Upper lobe of left lung (tissue), 6 donors: Measurements from ENCODE around the gene SRGAP2C. TPM values are rescaled to one million over a fixed set of nuclear protein-coding genes. Genes with fewer than 3 reads are reported as not detected.
"Not testable (repeated sequence)": the region's sequence is repeated elsewhere in the genome, so short reads cannot be mapped to it uniquely, and the experiment has no call there.

Experiments used
- ATAC-seq, 2 donors: fragments of 200-7000 bp; cut with Tn5 transposase; one replicate each; pipeline ENCODE4 v1.9.1; 2022; ENCODE audit warnings: mild to moderate bottlenecking in 2 of 2, moderate library complexity in 2 of 2; ENCODE audit not compliant: low FRiP score in 2 of 2
- DNase-seq, 2 donors: peaks; one replicate each; pipeline ENCODE4 v3.0.0-alpha.2; 2019 to 2020
- H3K27ac ChIP-seq, 4 donors: fragments of 200-600 bp; sonication (generic); one replicate each; pipeline ENCODE4 v1.5.1; 2016 to 2019
- H3K27me3 ChIP-seq, 4 donors: fragments of 200-600 bp; sonication (generic); one replicate each; pipeline ENCODE4 v1.5.1; 2017 to 2019
- H3K36me3 ChIP-seq, 4 donors: fragments of 200-600 bp; sonication (generic); one replicate each; pipeline ENCODE4 v1.5.1; 2016 to 2019
- H3K4me1 ChIP-seq, 4 donors: fragments of 200-600 bp; sonication (generic); one replicate each; pipeline ENCODE4 v1.5.1; 2018 to 2019
- H3K4me3 ChIP-seq, 4 donors: fragments of 200-600 bp; sonication (generic); one replicate each; pipeline ENCODE4 v1.5.1; 2017 to 2019; ENCODE audit warnings: mild to moderate bottlenecking in 2 of 4, moderate library complexity in 1 of 4
- H3K9me3 ChIP-seq, 4 donors: fragments of 200-600 bp; sonication (generic); one replicate each; pipeline ENCODE4 v1.5.1; 2018 to 2019
- WGBS, 2 donors: methylation state at CpG; one replicate each; pipeline ENCODE4 v1.1.5; 2017 to 2018; 5-methylcytosine and 5-hydroxymethylcytosine counted together
- total RNA-seq, 6 donors: library from RNA; depleted of rRNA in 4 of 6; stranded (reverse); fragments of >200 nt in 4 of 6; gene quantifications; one replicate each; pipeline versions ENCODE4 v1.1.0 to v1.2.1, GENCODE V29; 2016 to 2021
- donor health status: DM: no; HTN: no; CAD: no; lungs with moderate emphysema.
- donor health status: DM: no; HTN: yes; CAD: no; lungs with severe emphysema.

The SRGAP2C gene
- total RNA-seq, 6 donors from 2014 or later = 16.0 to 37.8 (median 35.8) TPM

DNA sequence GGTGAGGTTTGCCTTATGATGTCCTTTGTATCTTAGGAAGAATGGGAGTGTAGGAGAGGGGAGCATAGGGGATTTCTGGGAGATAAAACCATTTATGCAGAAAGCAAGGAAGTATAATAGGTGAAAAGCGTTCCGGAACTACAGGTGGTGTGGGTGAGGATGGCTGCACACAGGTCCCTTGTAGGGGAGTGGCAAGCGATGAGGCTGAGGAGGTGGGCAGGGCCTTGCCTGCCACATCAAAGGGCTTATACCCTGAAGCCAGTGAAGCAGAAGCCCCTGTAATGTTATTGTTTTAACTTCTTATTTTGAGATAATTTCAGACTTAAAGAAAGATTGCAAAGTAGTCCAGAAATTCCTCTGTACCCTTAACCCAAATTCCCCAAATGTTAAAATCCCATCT, 159.6 kb downstream of the SRGAP2C start:
- not testable (repeated sequence) for H3K36me3 ChIP-seq, H3K27ac ChIP-seq, H3K9me3 ChIP-seq, ATAC-seq, H3K4me1 ChIP-seq, H3K4me3 ChIP-seq, DNase-seq, H3K27me3 ChIP-seq
- no CpG with 5 or more reads among the region's 3 CpGs for WGBS, 2 donors

DNA sequence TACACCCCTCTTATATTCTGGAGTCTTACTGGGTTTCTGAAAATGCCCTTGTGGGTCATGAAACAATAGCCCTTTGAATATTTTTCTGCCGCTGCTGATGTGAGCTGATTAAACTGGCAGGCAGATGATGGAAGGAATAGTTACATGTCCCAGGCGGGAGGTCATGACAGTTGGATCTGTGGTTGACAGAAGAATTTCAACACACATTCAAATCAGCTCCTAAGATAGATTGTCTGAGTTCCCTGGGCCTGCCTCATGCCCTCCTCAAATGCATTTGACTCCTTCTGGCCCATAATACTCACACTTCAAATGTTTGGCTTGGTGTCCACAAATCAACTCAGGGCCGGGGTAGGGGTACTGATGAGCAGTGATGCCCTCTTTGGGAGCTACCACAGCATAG, 161.9 kb downstream of the SRGAP2C start:
- not testable (repeated sequence) for H3K4me1 ChIP-seq, H3K36me3 ChIP-seq, H3K9me3 ChIP-seq, H3K27ac ChIP-seq, H3K27me3 ChIP-seq, DNase-seq, ATAC-seq, H3K4me3 ChIP-seq
- 75% methylated on average over 2 of the region's 3 CpGs; no CpG with 5 or more reads in 1 of the 2 donors for WGBS, 2 donors

DNA sequence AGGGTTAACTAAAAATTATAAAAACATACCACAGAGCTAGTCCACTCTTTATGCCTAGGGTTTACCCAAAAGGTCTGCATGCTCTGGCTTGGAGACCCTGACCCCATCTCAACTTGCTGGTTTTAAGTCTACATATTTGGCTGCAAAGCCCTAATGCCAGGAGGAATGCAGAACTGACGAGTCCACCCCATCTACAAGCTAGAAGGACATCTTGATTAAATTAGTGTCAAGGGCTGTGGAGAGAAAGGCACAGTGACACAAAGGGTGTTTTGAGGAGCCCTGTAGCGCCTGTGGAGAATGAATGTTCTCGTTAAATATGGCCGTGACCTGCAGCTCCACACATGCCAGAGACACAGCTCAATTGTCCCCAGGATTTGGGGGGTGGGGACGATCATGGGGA, 162.7 kb downstream of the SRGAP2C start:
- H3K27me3 ChIP-seq, H3K36me3 ChIP-seq, H3K27ac ChIP-seq, H3K4me3 ChIP-seq, DNase-seq, H3K9me3 ChIP-seq, ATAC-seq, H3K4me1 ChIP-seq: not testable (repeated sequence)
- 85 to 89% methylated on average over 3 of the region's 5 CpGs for WGBS, 2 donors

DNA sequence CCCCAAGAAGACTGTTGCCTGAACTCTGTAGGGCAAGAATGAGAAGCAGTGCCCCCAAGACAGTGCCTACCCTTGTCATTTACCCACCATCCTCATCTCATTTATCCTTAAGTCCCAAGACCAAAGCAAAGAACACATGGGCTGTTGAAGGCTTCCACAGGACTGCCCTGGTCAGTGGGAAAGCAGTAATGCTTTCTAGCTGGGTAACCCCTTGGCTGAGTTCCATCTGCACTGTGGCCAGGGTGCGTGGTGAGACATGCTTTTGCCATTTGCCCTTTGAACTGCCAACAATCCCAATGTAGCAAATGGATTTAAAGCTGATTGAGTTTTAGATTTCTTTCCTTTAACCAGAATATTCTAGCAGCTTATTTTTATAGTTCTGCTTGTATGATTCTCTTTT, 163.3 kb downstream of the SRGAP2C start:
- H3K4me3 ChIP-seq, H3K27me3 ChIP-seq, H3K9me3 ChIP-seq, DNase-seq, H3K4me1 ChIP-seq, H3K27ac ChIP-seq, ATAC-seq, H3K36me3 ChIP-seq: not testable (repeated sequence)
- WGBS, 2 donors = no CpG with 5 or more reads among the region's 1 CpG

- DNase-seq, H3K4me3 ChIP-seq, H3K4me1 ChIP-seq, ATAC-seq, H3K9me3 ChIP-seq, H3K27ac ChIP-seq, H3K27me3 ChIP-seq, H3K36me3 ChIP-seq: not testable (repeated sequence)
- WGBS, 2 donors = no CpG with 5 or more reads among the region's 4 CpGs
Observed at GRCh38 chr1:121349332-121349967, 164.7 kb downstream of the SRGAP2C start.

- peak in 1 of 2 donors; percentile 85 for ATAC-seq
Observed at GRCh38 chr1:121355711-121356420, 171.1 kb downstream of the SRGAP2C start.

DNA sequence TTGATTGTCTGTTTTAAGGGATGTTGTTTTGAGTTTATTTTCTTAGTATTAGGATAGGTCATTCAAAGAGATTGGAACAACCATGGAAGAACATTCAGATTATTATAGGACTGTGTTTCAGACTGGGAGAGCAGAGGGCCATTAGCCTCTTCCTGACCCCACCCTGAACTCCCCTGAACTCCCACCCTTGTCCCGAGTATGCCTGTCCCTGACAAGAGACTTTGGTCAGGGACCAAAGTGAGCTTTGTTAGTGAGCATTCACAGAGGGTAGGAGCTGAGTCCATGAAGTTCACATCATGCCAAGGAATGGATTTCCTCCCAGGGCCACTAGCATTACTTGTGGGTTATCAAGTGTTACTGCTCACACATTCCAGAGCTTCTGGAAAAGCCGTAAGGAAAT, 172.0 kb downstream of the SRGAP2C start:
- not testable (repeated sequence) for DNase-seq, H3K4me3 ChIP-seq, H3K27me3 ChIP-seq, ATAC-seq, H3K4me1 ChIP-seq, H3K36me3 ChIP-seq, H3K9me3 ChIP-seq, H3K27ac ChIP-seq
- WGBS, 2 donors = 13% methylated on average over 1 of the region's 2 CpGs; no CpG with 5 or more reads in 1 of the 2 donors

More at GRCh38 chr1:121355711-121356420, 171.1 kb downstream of the SRGAP2C start:
- not testable (repeated sequence) for H3K27me3 ChIP-seq, H3K9me3 ChIP-seq, DNase-seq, H3K27ac ChIP-seq, H3K4me1 ChIP-seq, H3K4me3 ChIP-seq, H3K36me3 ChIP-seq
- no CpG with 5 or more reads among the region's 5 CpGs for WGBS, 2 donors

DNA sequence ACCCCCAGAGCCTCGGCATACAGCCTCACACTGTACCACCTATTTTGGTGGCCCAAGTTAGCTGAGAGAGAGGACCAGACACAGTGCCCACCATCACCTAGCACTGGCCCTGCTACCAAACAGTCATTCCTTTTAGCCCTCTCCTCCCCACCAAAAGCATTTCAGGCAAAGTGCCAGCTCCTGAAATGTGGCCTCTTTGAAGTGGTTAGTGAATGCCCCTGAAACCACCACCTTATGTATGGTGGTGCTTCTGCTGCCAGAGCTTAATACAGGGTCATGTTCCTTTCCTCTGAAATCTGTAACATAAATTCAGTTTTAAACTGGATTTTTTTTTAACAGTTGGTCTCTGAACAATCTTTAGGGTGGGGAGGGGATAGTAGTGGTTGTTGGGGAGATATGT, 175.8 kb downstream of the SRGAP2C start:
- ATAC-seq, H3K27ac ChIP-seq, H3K4me1 ChIP-seq, DNase-seq, H3K27me3 ChIP-seq, H3K4me3 ChIP-seq, H3K36me3 ChIP-seq, H3K9me3 ChIP-seq: not testable (repeated sequence)
- WGBS, 2 donors = no CpG with 5 or more reads among the region's 1 CpG

DNA sequence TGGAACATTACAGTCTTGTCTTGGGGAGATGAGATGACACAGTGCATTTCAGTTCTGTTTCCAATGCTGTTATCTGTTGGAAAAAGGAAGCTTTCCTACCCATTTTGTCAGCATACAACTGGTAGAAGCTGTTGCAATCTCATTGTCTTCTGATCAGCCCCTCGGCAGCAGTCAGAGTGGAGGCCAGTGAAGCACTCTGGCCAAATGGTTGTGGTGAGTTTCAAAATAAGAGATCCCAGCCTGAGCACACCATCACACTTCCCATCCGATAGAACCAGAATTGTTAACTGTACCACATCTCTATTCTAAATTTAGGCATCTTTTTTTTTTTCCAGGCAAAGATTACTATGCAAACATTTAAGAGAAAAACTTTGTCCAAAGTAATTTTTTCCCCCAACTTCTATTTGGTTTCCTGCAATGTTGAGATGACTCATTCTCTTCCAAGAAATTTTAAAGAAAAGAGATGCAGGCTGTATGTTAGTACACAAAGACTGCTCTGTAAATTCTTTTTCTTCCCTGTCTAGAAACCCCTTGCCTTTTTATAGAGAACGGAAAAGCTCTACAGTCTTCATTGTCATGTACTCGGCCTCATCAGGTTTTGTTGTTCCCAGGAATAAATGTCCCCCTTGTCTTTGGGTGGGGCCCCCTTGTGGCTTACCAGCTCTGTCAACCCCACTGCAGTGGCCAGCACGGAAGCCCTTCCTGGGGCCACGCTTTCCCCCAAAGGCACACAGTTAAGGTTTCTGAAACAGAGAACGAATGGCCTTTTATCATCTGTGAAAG, 176.9 kb downstream of the SRGAP2C start:
- H3K9me3 ChIP-seq, H3K36me3 ChIP-seq, H3K27ac ChIP-seq, H3K4me3 ChIP-seq, H3K27me3 ChIP-seq, DNase-seq, H3K4me1 ChIP-seq: not testable (repeated sequence)
- peak; percentile 78 to 82 for ATAC-seq
- WGBS, 2 donors = 42 to 67% methylated on average over 1 of the region's 7 CpGs

DNA sequence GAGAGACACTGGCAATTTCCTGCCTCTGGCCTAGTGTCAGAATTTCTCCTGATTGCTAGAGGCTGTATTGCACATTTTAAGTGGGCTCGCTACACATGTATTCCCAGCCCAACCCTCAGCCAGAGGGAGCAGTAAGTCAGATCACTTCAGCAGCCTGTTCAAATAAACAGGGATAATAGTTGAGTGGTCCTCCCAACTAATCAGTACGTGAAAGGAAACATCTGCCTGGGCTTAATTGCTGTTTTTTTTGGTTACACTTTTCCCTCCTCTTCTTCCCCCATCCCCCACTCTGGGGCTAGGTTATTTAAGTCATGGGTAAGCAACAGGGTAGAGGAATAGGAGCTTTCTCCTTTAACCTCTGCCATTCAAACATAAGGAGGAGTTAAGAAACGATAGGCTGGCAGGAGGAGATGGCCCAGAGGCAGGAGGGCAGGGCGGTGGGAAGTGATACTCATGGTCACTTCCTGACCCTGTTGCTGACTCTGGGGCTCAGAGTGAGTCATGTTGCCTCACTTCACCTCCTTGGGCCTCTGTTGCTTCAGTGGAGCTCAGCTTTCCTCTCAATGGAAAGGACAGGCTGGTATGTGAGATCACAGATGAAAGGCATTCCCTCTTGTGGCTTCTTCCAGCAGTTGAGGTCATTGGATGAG, 177.6 kb downstream of the SRGAP2C start:
- H3K4me3 ChIP-seq, H3K36me3 ChIP-seq, H3K9me3 ChIP-seq, H3K27me3 ChIP-seq, H3K4me1 ChIP-seq, H3K27ac ChIP-seq: not testable (repeated sequence)
- peak; percentile 70 to 88 for ATAC-seq
- DNase-seq = peak in 1 of 2 donors; percentile 56
- 18 to 25% methylated on average over 1 of the region's 4 CpGs for WGBS, 2 donors

DNA sequence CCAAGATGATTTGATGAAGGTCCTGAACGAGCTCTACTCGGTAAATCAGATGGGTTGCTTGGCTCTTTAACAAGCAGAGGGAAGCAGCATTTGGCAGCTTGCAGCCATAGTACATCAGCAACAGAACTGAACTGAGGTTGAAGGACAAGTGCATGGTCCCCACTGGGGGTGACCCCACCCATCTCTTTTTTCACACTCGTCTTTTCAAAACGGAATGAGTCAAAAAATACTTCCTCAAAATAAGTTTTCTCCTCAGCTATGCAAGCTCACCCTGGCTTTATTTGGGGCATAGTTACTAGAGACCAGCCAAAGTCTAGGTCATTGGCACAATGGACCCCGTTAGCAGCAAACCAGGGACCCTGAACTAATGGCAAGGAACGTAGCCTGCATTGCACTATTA, 180.5 kb downstream of the SRGAP2C start:
- not testable (repeated sequence) for H3K36me3 ChIP-seq, H3K4me1 ChIP-seq, DNase-seq, H3K9me3 ChIP-seq, H3K27ac ChIP-seq, H3K4me3 ChIP-seq, H3K27me3 ChIP-seq
- WGBS, 2 donors = 89 to 97% methylated on average over 2 to 3 of the region's 6 CpGs
- ATAC-seq = peak in 1 of 2 donors; percentile 29

DNA sequence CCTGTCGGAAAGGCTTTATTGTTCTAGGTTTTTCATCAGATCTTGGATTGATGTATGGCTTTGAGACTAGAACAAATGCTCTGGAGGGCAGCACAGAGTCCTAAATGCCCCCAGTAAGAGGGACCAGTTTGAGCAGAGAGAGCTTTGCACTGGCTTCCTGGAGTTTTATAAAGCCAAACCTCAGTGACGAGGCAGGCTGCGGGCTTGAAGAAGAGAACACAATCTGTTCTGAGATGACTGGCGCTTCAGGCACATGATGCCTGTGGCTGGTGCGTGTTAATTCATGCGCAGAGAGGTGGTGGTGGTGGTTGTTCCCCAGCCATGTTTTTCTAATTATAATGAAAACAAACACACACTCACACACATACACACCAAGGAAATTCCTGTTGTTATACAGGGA, 180.9 kb downstream of the SRGAP2C start:
- not testable (repeated sequence) for H3K4me1 ChIP-seq, H3K27ac ChIP-seq, H3K9me3 ChIP-seq, H3K27me3 ChIP-seq, H3K36me3 ChIP-seq, H3K4me3 ChIP-seq, DNase-seq, ATAC-seq
- WGBS, 2 donors = 40% methylated on average over 1 of the region's 6 CpGs; no CpG with 5 or more reads in 1 of the 2 donors
